DOHH2 (cell line): ENCODE data around the gene DNAH14.

Experiments
- H3F3A ChIP-seq: fragments of 200-600 bp; sonication (generic), shearing (Covaris generic); 2 replicates; pipeline ENCODE4 v1.6.0; 2016; ENCODE audit warnings: antibody characterized with exemption, mild to moderate bottlenecking; ENCODE audit not compliant: control insufficient read depth, insufficient read depth
- H3K27ac ChIP-seq: fragments of 200-600 bp; sonication (generic); 2 replicates; pipeline ENCODE4 v1.5.1; 2014; ENCODE audit warnings: low read depth, mild to moderate bottlenecking, low read length, moderate library complexity
- H3K27me3 ChIP-seq: fragments of 200-600 bp; sonication (generic); 2 replicates; pipeline ENCODE4 v1.6.1; 2014; ENCODE audit warnings: mild to moderate bottlenecking, low read length, mixed read lengths; ENCODE audit not compliant: control insufficient read depth
- H3K36me3 ChIP-seq: fragments of 200-600 bp; sonication (generic); 2 replicates; pipeline ENCODE4 v1.6.1; 2014; ENCODE audit warnings: mild to moderate bottlenecking, low read length, moderate library complexity, mixed read lengths; ENCODE audit not compliant: control insufficient read depth
- H3K4me1 ChIP-seq: fragments of 200-600 bp; sonication (generic); 2 replicates; pipeline ENCODE4 v1.6.1; 2014; ENCODE audit warnings: mild to moderate bottlenecking, low read length, mixed read lengths; ENCODE audit not compliant: control insufficient read depth
- H3K4me2 ChIP-seq: fragments of 200-600 bp; sonication (generic); 2 replicates; pipeline ENCODE4 v1.6.0; 2014; ENCODE audit warnings: mild to moderate bottlenecking, low read length, moderate library complexity
- H3K4me3 ChIP-seq: fragments of 200-600 bp; sonication (generic); 2 replicates; pipeline ENCODE4 v1.5.1; 2014; ENCODE audit warnings: mild to moderate bottlenecking, low read length, mixed read lengths
- H3K79me2 ChIP-seq: fragments of 200-600 bp; sonication (generic); 2 replicates; pipeline ENCODE4 v1.6.1; 2014; ENCODE audit warnings: mild to moderate bottlenecking, low read length, mixed read lengths; ENCODE audit not compliant: control insufficient read depth
- H3K9me2 ChIP-seq: fragments of 200-600 bp; sonication (generic); replicated peaks from 2 replicates; pipeline ENCODE4 v1.6.1; 2014; ENCODE audit warnings: mild to moderate bottlenecking, low read length, mixed read lengths; ENCODE audit not compliant: control insufficient read depth
- H3K9me3 ChIP-seq: fragments of 200-600 bp; sonication (generic); 2 replicates; pipeline ENCODE4 v1.6.1; 2014; ENCODE audit warnings: antibody characterized with exemption, low read length, mixed read lengths; ENCODE audit not compliant: control insufficient read depth, insufficient read depth
- H4K20me1 ChIP-seq: fragments of 200-600 bp; sonication (generic); 2 replicates; pipeline ENCODE4 v1.6.0; 2014; ENCODE audit warnings: low read depth, mild to moderate bottlenecking, antibody characterized with exemption, low read length, moderate library complexity; ENCODE audit not compliant: control insufficient read depth, insufficient read depth
- EZH2phosphoT487 ChIP-seq: fragments of 200-600 bp; sonication (generic); IDR thresholded peaks from 2 replicates; pipeline ENCODE4 v1.6.1; 2017; ENCODE audit warnings: borderline replicate concordance, mild to moderate bottlenecking, antibody characterized with exemption, low read length, moderate library complexity, mixed read lengths
- TF ChIP-seq, protein P1 (sequence below): fragments of 200-600 bp; sonication (generic); IDR thresholded peaks from one replicate; pipeline ENCODE4 v1.5.1; 2014; ENCODE audit warnings: antibody characterized with exemption, mild to moderate bottlenecking, low read depth, low read length; ENCODE audit not compliant: poor library complexity, severe bottlenecking

The DNAH14 gene

DNA sequence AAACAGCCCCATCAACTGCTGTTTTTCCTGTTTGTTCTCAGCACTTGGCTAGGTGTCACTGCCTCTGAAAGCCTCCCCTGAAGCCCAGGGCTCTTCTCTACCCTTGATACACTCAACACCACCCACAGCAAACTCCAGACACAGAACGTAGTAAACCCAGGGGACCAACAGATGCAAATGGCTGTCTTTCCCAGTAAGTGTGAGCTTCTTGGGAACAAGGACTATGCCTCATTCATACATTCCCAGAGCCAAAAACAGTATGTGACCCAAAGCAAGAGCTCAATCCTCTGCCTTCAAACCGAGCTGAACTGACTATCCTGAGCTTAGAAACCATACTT lies 494.0 kb downstream of the DNAH14 start:
- H3K4me3 ChIP-seq, result no peak overlapping the region
- H3K27ac ChIP-seq, result no peak overlapping the region
- TF ChIP-seq EZH2phosphoT487, result no peak
- TF ChIP-seq, protein P1, sequence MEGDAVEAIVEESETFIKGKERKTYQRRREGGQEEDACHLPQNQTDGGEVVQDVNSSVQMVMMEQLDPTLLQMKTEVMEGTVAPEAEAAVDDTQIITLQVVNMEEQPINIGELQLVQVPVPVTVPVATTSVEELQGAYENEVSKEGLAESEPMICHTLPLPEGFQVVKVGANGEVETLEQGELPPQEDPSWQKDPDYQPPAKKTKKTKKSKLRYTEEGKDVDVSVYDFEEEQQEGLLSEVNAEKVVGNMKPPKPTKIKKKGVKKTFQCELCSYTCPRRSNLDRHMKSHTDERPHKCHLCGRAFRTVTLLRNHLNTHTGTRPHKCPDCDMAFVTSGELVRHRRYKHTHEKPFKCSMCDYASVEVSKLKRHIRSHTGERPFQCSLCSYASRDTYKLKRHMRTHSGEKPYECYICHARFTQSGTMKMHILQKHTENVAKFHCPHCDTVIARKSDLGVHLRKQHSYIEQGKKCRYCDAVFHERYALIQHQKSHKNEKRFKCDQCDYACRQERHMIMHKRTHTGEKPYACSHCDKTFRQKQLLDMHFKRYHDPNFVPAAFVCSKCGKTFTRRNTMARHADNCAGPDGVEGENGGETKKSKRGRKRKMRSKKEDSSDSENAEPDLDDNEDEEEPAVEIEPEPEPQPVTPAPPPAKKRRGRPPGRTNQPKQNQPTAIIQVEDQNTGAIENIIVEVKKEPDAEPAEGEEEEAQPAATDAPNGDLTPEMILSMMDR, result no peak

DNA sequence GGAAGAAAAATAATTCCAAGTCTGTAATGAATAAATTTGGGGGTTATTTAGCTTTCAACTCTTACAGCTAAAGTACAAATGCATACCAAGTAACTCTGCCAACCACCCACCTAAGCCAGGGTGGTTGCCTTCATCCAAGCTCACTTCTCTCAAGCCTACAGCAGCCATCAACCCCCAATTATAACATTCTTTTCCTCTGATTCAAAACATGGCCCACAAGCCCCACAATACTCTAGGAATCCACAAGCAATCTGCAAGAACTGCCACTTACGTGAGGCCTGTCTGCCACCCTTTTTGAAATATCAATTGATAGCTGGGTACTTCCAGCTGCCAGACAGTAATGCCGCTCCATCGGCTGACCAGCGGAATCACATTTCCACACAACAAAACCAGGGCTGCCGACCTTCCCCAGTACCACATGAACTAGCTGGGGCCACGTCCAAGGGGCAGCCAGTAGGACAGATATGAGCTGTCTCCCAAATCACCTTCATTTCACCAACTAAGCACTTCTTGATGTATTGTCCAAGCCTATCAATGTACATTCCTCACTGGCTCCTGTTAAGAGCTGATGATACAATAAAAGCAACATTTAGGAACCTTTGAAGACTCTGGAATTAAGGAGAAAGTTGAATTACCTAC lies 495.2 kb downstream of the DNAH14 start:
- TF ChIP-seq, protein P1, result no peak
- TF ChIP-seq EZH2phosphoT487, result no peak
- Histone ChIP-seq H3K27ac (peak overlapping the region; percentile 82), H3K4me1 (peaks cover 41% of the 10 kb centered on the region), H3K9me2 (no peaks in the 10 kb centered on the region), H4K20me1 (peaks cover 39% of the 10 kb centered on the region), H3K9me3 (no peaks in the 10 kb centered on the region), H3K4me2 (peak overlapping the region; percentile 86), H3F3A (peaks cover 8% of the 10 kb centered on the region; the same call in 1 of the 2 replicates), H3K36me3 (peaks cover 79% of the 10 kb centered on the region), H3K79me2 (peaks cover 82% of the 10 kb centered on the region), H3K4me3 (peak overlapping the region; percentile 94), H3K27me3 (no peaks in the 10 kb centered on the region)

More for the DNA sequence above, 494.0 kb downstream of the DNAH14 start:
- H3K4me1 ChIP-seq, result peaks cover 30% of the 10 kb centered on the region
- H3K4me2 ChIP-seq, result no peak overlapping the region
- H4K20me1 ChIP-seq, result peaks cover 39% of the 10 kb centered on the region
- no peaks in the 10 kb centered on the region for H3K9me3 ChIP-seq
- 0 out of 2 replicates have a peak, but pooled peaks cover 3% of the 10 kb centered on the region for H3F3A ChIP-seq
- no peaks in the 10 kb centered on the region for H3K27me3 ChIP-seq
- H3K79me2 ChIP-seq, result peaks cover 94% of the 10 kb centered on the region
- no peaks in the 10 kb centered on the region for H3K9me2 ChIP-seq
- H3K36me3 ChIP-seq, result peaks cover 91% of the 10 kb centered on the region

DNA sequence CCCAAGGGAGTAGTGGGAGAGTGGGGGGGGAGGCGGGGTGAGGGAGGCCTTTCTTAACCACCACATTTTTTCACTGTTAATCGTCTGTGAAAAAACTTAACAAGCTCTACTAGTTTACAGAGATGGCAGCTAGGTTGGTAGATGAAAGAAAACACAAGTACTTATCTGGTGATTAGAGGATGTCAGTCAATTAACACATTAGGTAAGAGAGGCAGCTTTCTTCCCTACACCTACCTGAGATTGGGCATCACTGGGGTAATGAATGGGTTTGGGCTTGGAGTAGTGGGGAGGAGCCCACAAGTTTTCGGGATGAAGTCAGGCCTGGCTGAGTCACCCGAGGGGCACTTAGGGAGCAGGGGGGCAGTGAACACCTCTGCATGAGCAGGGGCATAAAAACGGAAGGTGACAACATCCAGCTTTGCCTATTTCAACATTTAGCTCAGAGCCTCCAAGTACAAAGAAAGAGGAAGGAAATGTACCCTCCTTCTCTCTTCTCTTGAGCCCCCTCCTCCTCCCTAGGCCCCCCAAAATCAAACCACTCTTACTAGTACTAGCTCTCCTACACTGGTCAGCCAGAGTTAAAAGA lies 495.8 kb downstream of the DNAH14 start:
- no peaks in the 10 kb centered on the region for H3K27me3 ChIP-seq
- H3K79me2 ChIP-seq, result peaks cover 76% of the 10 kb centered on the region
- H3F3A ChIP-seq, result peaks cover 10% of the 10 kb centered on the region; the same call in 1 of the 2 replicates
- TF ChIP-seq, protein P1, result no peak
- TF ChIP-seq EZH2phosphoT487, result no peak
- peaks cover 72% of the 10 kb centered on the region for H3K36me3 ChIP-seq
- no peaks in the 10 kb centered on the region for H3K9me2 ChIP-seq
- H3K4me1 ChIP-seq, result peaks cover 41% of the 10 kb centered on the region
- peak overlapping the region; percentile 82 for H3K27ac ChIP-seq
- peak overlapping the region; percentile 86 for H3K4me2 ChIP-seq
- no peaks in the 10 kb centered on the region for H3K9me3 ChIP-seq
- H4K20me1 ChIP-seq, result peaks cover 39% of the 10 kb centered on the region
- H3K4me3 ChIP-seq, result peak overlapping the region; percentile 94
